Brain microvascular endothelial cell (primary cell): Measurements from ENCODE around the gene CKAP5.

Experiments used
- DNase-seq: peaks from one replicate; pipeline ENCODE4 v3.0.0-alpha.2; 2020
- H3K27ac ChIP-seq: fragments of 250-450 bp; sonication (Bioruptor Pico); 2 replicates; pipeline ENCODE4 v1.5.1; 2020; ENCODE audit warnings: mild to moderate bottlenecking, moderate library complexity
- H3K27me3 ChIP-seq: fragments of 250-450 bp; sonication (Bioruptor Pico); replicated peaks from 2 replicates; pipeline ENCODE4 v1.5.1; 2020; ENCODE audit warnings: mild to moderate bottlenecking
- H3K36me3 ChIP-seq: fragments of 250-450 bp; sonication (Bioruptor Pico); replicated peaks from 2 replicates; pipeline ENCODE4 v1.5.1; 2020; ENCODE audit warnings: mild to moderate bottlenecking
- H3K4me3 ChIP-seq: 2 replicates; pipeline ENCODE4 v1.5.1; 2011; ENCODE audit warnings: low read depth, mild to moderate bottlenecking, control low read depth, low read length, moderate library complexity
- CTCF ChIP-seq: IDR thresholded peaks from 2 replicates; pipeline ENCODE4 v1.5.1; 2011; ENCODE audit warnings: low read depth, mild to moderate bottlenecking, moderate library complexity, low read length, control low read depth, inconsistent platforms; ENCODE audit errors: missing control alignments
- in situ Hi-C: cut with HindIII; loops from 2 replicates; pipeline ENCODE4 v1.10.0; 2017; ENCODE audit warnings: low sequenced_read_pairs, low pct_ligation_motif_present

The CKAP5 gene

GRCh38 chr11:46723359-46723680 lies 122.8 kb downstream of the CKAP5 start:
- TF ChIP-seq CTCF, result no peak
- Histone ChIP-seq H3K36me3 (no peaks in the 10 kb centered on the region), H3K4me3 (no peak overlapping the region), H3K27ac (no peak overlapping the region), H3K27me3 (no peaks in the 10 kb centered on the region)
- no peak for DNase-seq
- in situ Hi-C loops, result no loop called here

- DNase-seq, result no peak
- Histone ChIP-seq H3K36me3 (no peaks in the 10 kb centered on the region), H3K4me3 (no peak overlapping the region), H3K27me3 (no peaks in the 10 kb centered on the region), H3K27ac (no peak overlapping the region)
- TF ChIP-seq CTCF, result no peak
- in situ Hi-C loops, result no loop called here
Measured at GRCh38 chr11:46722566-46723358, 123.3 kb downstream of the CKAP5 start.

GRCh38 chr11:46721286-46721685 lies 124.8 kb downstream of the CKAP5 start:
- no peak for TF ChIP-seq CTCF
- Histone ChIP-seq H3K27me3 (no peaks in the 10 kb centered on the region), H3K4me3 (no peak overlapping the region), H3K27ac (no peak overlapping the region), H3K36me3 (no peaks in the 10 kb centered on the region)
- no peak for DNase-seq
- in situ Hi-C loops, result no loop called here

GRCh38 chr11:46719543-46720218 lies 126.4 kb downstream of the CKAP5 start:
- no peaks in the 10 kb centered on the region for H3K36me3 ChIP-seq
- no peak for DNase-seq
- H3K27ac ChIP-seq, result no peak overlapping the region
- H3K27me3 ChIP-seq, result no peaks in the 10 kb centered on the region
- no peak for TF ChIP-seq CTCF
- no peak overlapping the region for H3K4me3 ChIP-seq
- in situ Hi-C loops, result no loop called here

- TF ChIP-seq CTCF, result no peak
- Histone ChIP-seq H3K36me3 (no peaks in the 10 kb centered on the region), H3K27me3 (no peaks in the 10 kb centered on the region), H3K27ac (no peak within 1 kb of the TSS), H3K4me3 (no peak within 1 kb of the TSS)
- in situ Hi-C loops, result no loop called here
- DNase-seq, result no peak
Measured at GRCh38 chr11:46719048-46719542, 127.0 kb downstream of the CKAP5 start, which contains the start of gene F2. F2 (plus strand) TSS chr11:46719213; CDS start chr11:46719236, 23 bp downstream.
